SK-MEL-5 (cell line): ENCODE results near the gene MYH14. TPM values are rescaled to one million over a fixed set of nuclear protein-coding genes. Genes with fewer than 3 reads are reported as not detected.

ENCODE experiments used
- DNase-seq: peaks from one replicate; pipeline ENCODE4 v3.0.0-alpha.2; 2016; ENCODE audit warnings: low read depth, low spot score
- in situ Hi-C: cut with HindIII; loops from 2 replicates; pipeline ENCODE4 v1.10.0; 2016; ENCODE audit warnings: low sequenced_read_pairs, high pct_unique_total_duplicates, low pct_unique_long_range_greater_than_20kb
- small RNA-seq, 2 experiments: library from RNA; depleted of rRNA; stranded (forward); fragments of <200 nt; gene quantifications; one replicate each; pipeline ENCODE3, GENCODE V24; 2014
- total RNA-seq: library from RNA; depleted of rRNA; stranded (reverse); fragments of >200 nt; shearing (Covaris generic); gene quantifications from 2 replicates; pipeline ENCODE4 v1.2.3, GENCODE V29; 2014; rRNA removed

Gene MYH14
- total RNA-seq, 1 experiment from 2014 or later = 15.1 TPM

- in situ Hi-C loops = no loop called here
- no peak for DNase-seq
These were observed 153.3 kb downstream of the MYH14 start for GRCh38 chr19:50356691-50357177.

DNA sequence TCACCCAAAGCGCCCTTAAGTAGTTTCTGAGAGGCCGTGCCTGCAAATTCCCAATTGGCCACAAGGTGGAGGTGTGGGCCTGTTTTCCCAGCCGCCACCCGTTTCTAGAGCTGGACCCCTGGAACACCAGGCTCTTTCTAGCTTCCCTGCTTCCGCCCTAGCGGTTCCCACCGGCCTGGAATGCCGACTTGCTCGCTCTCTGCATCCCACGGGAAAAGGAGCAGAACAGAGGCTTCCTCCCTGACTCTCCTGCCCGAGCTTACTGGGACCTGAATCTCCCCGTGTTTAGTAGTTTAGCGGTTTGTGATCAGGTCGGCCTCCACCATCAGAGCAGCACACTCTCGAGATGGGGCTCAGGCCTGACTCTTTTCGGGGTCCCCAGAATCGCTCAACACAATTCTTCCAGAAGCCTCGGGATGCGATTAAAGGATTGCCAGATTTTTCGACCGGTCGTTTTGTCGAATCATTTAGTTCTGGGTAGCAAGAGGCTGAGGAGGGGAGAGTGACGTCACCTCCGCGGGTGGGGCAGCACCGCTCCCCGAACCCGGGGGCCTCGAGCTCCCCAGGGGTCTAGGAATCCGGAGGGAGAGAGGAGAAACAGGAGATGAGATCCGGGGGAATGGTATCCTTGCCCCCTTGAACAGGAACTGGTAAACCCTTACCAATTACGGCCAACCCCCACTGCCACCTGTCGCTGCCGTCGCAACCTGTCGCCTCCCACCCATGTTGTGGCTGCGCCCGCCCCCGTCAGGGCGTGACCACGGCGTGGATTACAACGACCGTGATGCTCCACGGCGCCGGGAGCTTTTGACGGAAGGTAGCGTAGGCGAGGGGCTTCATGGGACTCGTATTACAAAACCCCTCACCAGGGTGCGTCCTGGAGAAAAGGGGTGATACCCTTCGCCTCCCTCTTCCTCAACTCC is 154.0 kb downstream of the MYH14 start:
- peak; percentile 64 for DNase-seq
- in situ Hi-C loops = no loop called here

- DNase-seq = peak; percentile 81
- in situ Hi-C loops = no loop called here
These were observed 155.3 kb downstream of the MYH14 start for GRCh38 chr19:50358483-50359327.

DNA sequence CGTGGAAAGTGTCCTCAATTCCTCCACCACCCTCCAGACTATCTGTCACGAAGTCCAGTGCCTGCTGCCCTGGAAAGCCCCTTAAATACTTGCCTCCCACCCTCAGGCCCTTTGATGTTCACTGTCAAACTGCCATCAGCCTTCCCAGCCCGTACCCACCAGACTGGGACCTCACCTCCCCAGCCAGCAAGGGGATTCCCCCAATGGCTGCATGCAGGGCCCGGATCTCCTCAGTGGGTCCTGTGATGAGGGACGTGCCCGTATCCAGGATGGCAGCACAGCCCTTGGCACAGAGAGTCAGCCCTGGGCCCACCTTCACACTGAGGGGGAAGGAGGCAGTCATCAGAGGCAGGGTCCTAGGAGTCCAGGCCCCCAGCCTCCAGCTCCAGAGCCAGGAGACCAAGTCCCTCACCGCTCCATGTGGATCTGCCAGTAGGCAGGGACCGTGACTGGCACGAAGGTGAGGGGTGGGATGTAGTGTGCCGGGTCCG is 156.0 kb downstream of the MYH14 start:
- no peak for DNase-seq
- in situ Hi-C loops = no loop called here

Small RNA genes within 50 kb of the gene (small RNA-seq; reads per million reads assigned to genes)
- gene RF00017 = 0 reads per million in 2 experiments

Other genes starting within 250 kb of the MYH14 start
- gene SIGLEC11, start 242.4 kb upstream of the MYH14 start, total RNA-seq = not detected in 2 replicates
- gene VRK3, start 178.2 kb upstream of the MYH14 start, total RNA-seq = 27.3 and 28.7 TPM in 2 replicates
- gene ZNF473, start 177.6 kb upstream of the MYH14 start, total RNA-seq = 11.1 and 14.5 TPM in 2 replicates
- gene IZUMO2, start 40.3 kb upstream of the MYH14 start, total RNA-seq = not detected in 2 replicates
- gene KCNC3, start 125.8 kb downstream of the MYH14 start, total RNA-seq = 0.55 and 0.59 TPM in 2 replicates
- gene NAPSA, start 162.0 kb downstream of the MYH14 start, total RNA-seq = 0.13 and 0.48 TPM in 2 replicates
- 82.1 and 82.4 TPM in 2 replicates for gene NR1H2, start 172.8 kb downstream of the MYH14 start, total RNA-seq
- 30.7 and 32.7 TPM in 2 replicates for gene POLD1, start 180.7 kb downstream of the MYH14 start, total RNA-seq
- not detected in 2 replicates for gene SPIB, start 215.3 kb downstream of the MYH14 start, total RNA-seq
- not detected in 2 replicates for gene MYBPC2, start 229.3 kb downstream of the MYH14 start, total RNA-seq